ENCODE data around the gene SLC22A2.

SLC22A2 gene

GRCh38 chr6:160203522-160203921 is 55.1 kb downstream of the SLC22A2 start:
- DNase-seq: no peak

- no peak for DNase-seq
These were observed 55.5 kb downstream of the SLC22A2 start for GRCh38 chr6:160203076-160203475.

GRCh38 chr6:160202411-160202810 is 56.2 kb downstream of the SLC22A2 start:
- no peak for DNase-seq

- no peak for DNase-seq
These were observed 57.6 kb downstream of the SLC22A2 start for GRCh38 chr6:160201061-160201460.

GRCh38 chr6:160198606-160199211 is 59.9 kb downstream of the SLC22A2 start:
- no peak for DNase-seq

- DNase-seq: no peak
These were observed 61.0 kb downstream of the SLC22A2 start for GRCh38 chr6:160197662-160198061.

DNA sequence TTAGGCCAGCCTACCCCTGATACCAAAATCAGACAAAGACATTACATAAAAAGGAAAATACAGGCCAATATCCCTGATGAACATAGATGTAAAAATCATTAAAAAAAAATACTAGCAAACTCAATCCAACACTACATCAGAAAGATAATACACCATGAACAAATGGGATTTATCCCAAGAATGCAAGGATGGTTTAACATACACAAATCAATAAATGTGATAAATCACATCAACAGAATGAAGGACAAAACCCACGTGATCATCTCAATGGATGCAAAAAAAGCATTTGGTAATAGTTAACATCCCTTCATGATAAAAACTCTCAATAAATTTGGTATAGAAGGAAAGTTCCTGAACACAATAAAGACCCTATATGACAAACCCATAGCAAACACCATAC is 63.8 kb downstream of the SLC22A2 start:
- no peak for DNase-seq

DNA sequence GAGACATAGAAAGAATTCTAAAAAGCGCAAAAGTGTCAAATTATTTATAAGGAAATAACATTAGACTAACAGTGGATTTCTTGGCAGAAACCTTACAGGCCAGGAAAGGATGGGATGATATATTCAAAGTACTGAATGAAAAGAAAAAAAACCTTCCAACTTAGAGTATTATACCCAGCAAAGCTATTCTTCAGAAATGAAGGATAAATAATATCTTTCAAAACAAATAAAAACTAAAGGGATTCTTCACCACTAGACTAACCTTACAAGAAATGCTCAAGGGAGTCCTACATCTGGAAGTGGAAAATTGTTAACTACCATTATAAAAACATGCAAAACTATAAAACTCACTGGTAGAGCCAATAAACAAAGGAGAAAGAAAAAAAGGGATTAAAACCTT is 65.8 kb downstream of the SLC22A2 start:
- DNase-seq: no peak

DNA sequence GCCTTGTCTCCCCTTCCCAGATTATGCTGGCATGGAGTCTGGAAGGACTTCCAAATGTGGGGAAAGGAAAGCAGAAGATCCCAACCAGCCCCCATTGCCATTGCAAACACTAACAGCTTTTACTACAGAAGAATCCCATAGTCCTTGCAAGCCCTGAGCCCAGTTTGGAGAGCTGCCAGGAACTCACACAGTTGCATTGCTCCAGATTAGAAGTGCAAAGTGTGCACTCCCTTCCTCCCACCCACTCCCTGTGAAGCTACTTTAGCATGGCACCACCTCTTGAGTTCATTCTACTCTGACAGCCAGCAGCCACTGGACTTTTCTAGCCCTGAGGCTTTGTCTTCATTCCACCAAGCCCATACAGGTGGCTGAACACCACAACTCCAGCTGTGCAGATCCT is 67.6 kb downstream of the SLC22A2 start:
- no peak for DNase-seq

GRCh38 chr6:160190081-160190480 is 68.5 kb downstream of the SLC22A2 start:
- DNase-seq: no peak

- DNase-seq: no peak
These were observed 69.8 kb downstream of the SLC22A2 start for GRCh38 chr6:160188773-160189172.

DNA sequence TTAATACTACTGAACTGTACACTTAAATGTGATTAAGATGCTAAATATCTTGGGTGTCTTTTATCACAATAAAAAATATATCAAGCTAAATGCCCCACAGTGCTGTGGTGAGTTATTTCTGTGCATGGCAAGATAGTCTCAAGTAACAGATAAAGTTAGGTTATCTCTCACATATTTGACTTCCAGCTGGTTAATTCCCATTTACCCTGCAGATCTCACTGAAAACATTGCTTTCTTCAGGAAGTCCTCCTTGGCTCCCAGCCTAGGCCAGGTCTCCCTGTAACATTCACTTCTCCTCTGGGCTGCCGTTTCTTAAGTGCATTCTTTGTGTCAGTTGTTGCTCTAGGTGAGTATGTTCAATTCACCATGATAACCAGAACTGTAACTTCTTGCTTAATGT is 77.9 kb downstream of the SLC22A2 start:
- DNase-seq: no peak

DNA sequence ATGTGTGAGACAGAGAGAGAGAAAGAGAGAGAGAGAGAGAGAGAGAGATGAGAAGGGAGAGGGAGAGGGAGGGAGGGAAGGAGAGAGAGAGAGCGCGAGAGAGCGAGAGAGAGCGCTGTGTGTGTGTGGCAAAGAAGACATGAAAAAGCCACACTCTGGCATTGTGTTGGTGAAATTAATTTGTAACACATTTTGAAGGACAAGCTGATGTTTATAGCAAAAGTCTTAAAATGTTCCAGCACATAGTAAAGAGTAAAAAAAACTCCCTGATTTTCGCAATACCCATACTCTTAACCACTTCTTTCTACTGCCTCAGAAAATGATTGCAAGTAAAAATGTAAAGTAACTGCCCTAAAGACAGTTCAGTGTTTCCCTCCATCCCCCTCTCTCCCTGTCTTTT is 80.3 kb downstream of the SLC22A2 start:
- no peak for DNase-seq

DNA sequence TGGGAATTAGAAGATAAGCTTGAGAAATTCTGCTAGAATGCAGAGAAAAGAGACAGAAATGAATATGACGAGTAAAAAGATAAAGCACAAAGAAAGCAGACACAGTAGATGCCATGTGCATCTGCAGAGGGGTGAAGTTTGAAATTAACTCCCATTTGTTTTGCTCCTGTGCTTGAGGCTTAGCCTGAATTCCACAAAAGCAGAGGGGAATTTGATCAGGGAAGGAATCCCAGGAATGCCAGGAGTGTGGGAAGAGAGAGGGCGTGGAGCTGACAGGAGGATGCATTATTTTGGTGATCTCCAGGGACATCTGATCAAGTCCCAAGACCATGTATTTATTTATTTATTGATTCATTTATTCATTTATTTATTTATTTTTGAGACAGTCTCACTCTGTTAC is 81.4 kb downstream of the SLC22A2 start:
- DNase-seq: no peak

DNA sequence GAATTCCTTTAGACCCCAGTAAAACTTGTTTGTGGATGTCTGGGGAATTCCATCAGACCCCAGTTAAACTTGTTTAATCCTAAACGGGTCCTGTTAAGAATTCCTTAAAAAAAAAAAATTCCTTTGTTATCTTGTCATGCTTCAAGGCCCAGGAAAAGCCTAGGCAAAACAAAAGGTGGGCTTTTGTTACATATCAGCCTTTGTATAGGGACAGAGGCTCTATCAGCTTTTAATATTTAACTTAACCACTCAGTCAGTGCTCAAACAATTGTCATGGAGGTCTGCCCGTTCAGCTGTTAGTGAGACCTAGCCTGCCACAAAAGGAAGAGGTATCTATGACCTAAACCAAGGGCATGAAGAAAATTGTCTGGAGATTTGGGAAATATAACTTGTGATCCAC is 83.9 kb downstream of the SLC22A2 start:
- DNase-seq: no peak

DNA sequence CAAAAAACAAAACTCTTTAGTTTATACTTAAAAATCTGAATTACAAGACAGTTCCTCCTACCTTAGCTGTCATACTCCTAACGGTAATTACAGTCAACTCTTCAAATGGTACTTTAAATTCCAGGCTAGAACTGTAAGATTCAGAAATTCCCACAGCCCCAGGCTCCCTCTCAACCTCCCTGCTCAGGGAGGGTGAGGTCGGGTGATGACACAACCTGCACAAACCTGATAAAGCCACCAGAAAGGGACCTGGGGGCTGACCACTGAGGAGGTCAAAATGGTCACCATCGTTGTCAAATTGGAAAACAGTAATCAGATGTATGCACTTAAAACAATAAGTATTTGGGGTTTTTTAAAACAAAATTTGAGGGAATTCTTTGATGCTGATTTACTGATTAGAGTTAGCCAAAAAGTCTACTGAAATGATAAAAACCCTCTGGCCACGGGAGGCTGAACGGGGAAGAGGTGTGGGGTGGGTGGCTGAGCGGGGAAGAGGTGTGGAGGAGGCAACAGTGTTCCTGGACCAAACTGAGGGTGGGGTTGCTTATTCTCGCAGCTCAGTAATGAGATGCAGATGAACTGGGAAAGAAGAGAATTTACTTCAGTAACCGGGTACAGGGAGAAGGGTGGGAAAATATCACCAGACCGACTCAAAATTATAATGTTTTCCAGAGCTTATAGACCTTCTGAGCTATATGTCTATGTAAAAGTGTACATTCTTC is 84.7 kb downstream of the SLC22A2 start:
- no peak for DNase-seq

- no peak for DNase-seq
These were observed 85.9 kb downstream of the SLC22A2 start for GRCh38 chr6:160172704-160173103.

- DNase-seq: no peak
These were observed 88.5 kb downstream of the SLC22A2 start for GRCh38 chr6:160170018-160170680.

- DNase-seq: no peak
These were observed 90.8 kb downstream of the SLC22A2 start for GRCh38 chr6:160167604-160168399.
